ENCODE data around the gene TLK2. TPM values are rescaled to one million over a fixed set of nuclear protein-coding genes. Genes with fewer than 3 reads are reported as not detected.

The TLK2 gene
- total RNA-seq, 2 donors from 2014 or later: 49.4 to 68.5 TPM

DNA sequence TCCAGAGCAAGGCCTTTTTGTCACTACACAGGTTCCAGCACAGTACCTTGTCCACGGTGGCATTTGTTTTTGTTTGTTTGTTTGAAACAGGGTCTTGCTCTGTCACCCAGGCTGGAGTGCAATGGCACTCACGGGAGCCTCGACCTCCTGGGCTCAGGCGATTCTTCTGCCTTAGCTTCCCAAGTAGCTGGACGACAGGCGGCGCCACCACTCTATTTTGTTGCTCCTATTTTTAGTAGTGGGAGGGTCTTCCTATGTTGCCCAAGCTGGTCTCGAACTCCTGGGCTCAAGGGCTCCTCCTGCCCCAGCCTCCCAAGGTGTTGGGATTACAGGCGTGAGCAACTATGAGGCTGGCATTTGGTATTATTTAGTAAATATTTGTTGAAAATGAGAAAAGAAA, 159.2 kb downstream of the TLK2 start:
- Mint-ChIP-seq H3K4me3 (no peak overlapping the region), H3K27ac (no peak overlapping the region), H3K4me1 (no peaks in the 10 kb centered on the region), H3K36me3 (ENCODE audit: low read depth) (no peaks in the 10 kb centered on the region), H3K27me3 (no peaks in the 10 kb centered on the region)
- no peak for DNase-seq
- no peaks in the 10 kb centered on the region for H3K9me3 ChIP-seq (ENCODE audit: control insufficient read depth, low read length, poor library complexity, severe bottlenecking)
- ATAC-seq: no peak

DNA sequence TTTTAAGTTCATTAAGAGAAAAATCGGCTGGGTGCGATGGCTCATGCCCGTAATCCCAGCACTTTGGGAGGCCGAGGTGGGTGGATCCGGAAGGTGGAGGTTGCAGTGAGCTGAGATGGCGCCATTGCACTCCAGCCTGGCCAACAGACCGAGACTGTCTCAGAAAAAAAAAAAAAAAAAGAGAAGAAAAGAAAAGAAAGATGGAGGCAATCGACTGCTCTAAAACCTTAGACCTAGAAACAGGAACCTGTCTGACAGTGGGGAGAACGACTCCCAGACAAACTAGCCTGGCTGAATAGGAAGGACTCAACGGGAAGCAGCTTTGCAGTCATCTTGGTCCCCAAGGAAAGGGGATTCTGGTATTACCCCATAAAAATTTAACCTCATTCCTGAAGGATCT, 162.5 kb downstream of the TLK2 start:
- DNase-seq: no peak
- Mint-ChIP-seq H3K27me3 (no peaks in the 10 kb centered on the region), H3K4me1 (peaks cover 5% of the 10 kb centered on the region), H3K36me3 (ENCODE audit: low read depth) (no peaks in the 10 kb centered on the region), H3K27ac (no peak overlapping the region), H3K4me3 (no peak overlapping the region)
- ATAC-seq: no peak
- H3K9me3 ChIP-seq (ENCODE audit: control insufficient read depth, low read length, poor library complexity, severe bottlenecking): no peaks in the 10 kb centered on the region

DNA sequence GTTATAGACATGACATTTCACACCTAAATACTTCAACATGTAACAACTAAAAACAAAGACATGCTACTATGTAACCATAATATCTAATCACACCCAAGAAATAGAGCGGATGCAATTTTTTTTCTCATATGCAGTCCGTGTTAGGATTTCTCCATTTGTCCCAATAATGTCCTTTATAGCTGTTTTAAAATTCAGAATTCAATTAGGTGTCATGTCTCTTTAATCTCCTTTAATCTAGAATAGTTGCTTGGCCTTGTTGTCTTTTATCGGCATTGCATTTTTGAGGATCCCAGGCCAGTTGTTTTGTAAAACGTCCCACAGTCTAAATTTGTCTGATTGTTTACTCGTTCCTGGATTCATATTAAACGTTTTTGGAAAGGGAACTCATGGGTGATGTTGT, 163.3 kb downstream of the TLK2 start:
- Mint-ChIP-seq H3K4me3 (no peak overlapping the region), H3K36me3 (ENCODE audit: low read depth) (no peaks in the 10 kb centered on the region)

DNA sequence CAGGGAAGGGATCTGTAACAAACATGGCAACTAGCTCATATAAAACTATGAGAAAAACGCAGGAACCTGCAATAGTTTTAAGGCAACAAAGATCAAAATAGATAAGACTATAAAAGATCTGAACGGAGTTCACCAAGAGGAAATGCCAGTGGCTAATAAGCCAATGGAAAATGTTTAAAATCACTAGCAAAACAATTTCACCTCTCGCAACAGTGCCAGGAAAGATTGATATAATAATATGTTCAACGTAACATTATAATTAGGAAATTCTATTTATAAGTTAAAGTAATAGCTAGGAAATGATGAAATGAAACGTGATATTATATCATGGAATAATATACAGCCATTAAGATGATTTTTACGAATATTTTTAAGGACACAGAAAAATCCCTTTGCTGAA, 164.9 kb downstream of the TLK2 start:
- no peak overlapping the region for H3K27ac Mint-ChIP-seq
- peaks cover 5% of the 10 kb centered on the region for H3K4me1 Mint-ChIP-seq
- no peak for DNase-seq
- H3K27me3 Mint-ChIP-seq: peaks cover 6% of the 10 kb centered on the region
- H3K36me3 Mint-ChIP-seq (ENCODE audit: low read depth): no peaks in the 10 kb centered on the region
- no peak overlapping the region for H3K4me3 Mint-ChIP-seq
- ATAC-seq: no peak
- H3K9me3 ChIP-seq (ENCODE audit: control insufficient read depth, low read length, poor library complexity, severe bottlenecking): no peaks in the 10 kb centered on the region

More for the DNA sequence above, 163.3 kb downstream of the TLK2 start:
- peaks cover 5% of the 10 kb centered on the region for H3K4me1 Mint-ChIP-seq
- H3K27ac Mint-ChIP-seq: no peak overlapping the region
- no peaks in the 10 kb centered on the region for H3K9me3 ChIP-seq (ENCODE audit: control insufficient read depth, low read length, poor library complexity, severe bottlenecking)
- DNase-seq (no peak), ATAC-seq (no peak)
- H3K27me3 Mint-ChIP-seq: peaks cover 6% of the 10 kb centered on the region

DNA sequence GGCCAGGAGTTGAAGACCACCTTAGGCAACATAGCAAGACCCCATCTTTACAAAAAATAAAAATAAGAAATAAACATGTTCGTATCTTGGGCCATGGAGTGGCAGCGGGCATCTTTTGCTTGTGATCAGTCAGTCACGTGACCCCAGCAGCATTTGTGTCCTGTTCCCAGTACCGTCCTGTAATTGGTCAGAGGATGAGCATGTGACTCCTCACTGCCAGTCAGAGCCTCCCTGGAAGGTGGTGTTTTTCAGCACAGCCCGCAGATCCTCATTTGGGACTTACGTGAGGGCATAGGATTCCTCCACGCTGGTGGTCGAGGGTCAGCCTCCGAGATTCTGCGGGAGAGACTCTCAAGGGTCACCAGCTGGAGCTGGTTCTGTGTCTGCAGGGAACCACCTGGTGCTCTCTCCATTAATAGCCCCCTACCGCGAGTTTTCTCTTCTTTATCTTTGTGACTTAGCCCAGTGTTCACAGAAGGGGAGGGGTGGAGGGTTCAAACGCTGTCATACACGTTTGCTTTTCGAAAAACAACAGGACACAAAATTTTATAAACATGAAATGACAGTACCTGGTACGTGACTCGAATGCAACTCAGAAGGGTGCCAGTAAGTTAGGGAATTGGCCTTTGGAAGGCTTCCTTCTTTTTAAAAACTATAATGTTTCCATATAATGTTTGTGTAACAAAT, 166.0 kb downstream of the TLK2 start:
- no peak overlapping the region for H3K4me3 Mint-ChIP-seq
- H3K4me1 Mint-ChIP-seq: peaks cover 5% of the 10 kb centered on the region
- peaks cover 6% of the 10 kb centered on the region for H3K27me3 Mint-ChIP-seq
- no peaks in the 10 kb centered on the region for H3K36me3 Mint-ChIP-seq (ENCODE audit: low read depth)
- ATAC-seq (no peak), DNase-seq (no peak)
- no peaks in the 10 kb centered on the region for H3K9me3 ChIP-seq (ENCODE audit: control insufficient read depth, low read length, poor library complexity, severe bottlenecking)
- no peak overlapping the region for H3K27ac Mint-ChIP-seq

DNA sequence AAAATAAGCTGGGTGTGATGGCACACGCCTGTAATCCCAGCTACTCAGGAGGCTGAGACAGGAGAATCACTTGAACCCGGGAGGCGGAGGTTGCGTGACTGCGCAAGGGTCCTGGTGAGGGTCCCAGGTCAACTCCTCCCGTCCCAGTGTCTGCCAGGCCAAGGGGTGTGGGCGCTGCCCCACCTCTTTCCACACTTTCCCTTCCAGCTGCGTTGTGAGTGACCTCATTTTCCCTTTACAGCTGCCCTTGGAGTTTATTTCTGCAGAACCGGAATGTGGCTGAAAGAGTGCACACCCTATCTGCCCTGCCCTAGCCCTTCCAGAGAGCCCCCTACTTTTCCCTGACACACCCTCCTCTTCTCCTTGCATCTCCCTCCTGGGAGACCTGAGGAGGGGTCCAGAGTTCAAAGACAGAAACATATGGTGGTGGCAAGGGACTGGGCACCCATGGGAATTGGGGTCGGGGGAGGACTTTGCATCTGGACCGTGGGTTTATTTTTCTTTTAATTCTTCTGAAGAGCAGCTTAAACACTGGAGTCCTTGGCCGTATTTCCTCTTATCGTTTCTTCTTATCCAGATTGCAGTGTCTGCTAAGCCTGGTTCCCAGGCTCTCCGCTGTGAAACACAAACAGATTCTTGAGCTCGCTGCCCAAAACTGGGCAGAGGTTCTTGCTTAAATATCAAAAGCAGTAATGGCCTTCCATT, 169.8 kb downstream of the TLK2 start:
- peaks cover 6% of the 10 kb centered on the region for H3K27me3 Mint-ChIP-seq
- no peak overlapping the region for H3K4me3 Mint-ChIP-seq
- no peaks in the 10 kb centered on the region for H3K36me3 Mint-ChIP-seq (ENCODE audit: low read depth)
- DNase-seq: no peak
- no peaks in the 10 kb centered on the region for H3K9me3 ChIP-seq (ENCODE audit: control insufficient read depth, low read length, poor library complexity, severe bottlenecking)
- no peak overlapping the region for H3K27ac Mint-ChIP-seq
- no peak for ATAC-seq
- H3K4me1 Mint-ChIP-seq: peaks cover 11% of the 10 kb centered on the region

DNA sequence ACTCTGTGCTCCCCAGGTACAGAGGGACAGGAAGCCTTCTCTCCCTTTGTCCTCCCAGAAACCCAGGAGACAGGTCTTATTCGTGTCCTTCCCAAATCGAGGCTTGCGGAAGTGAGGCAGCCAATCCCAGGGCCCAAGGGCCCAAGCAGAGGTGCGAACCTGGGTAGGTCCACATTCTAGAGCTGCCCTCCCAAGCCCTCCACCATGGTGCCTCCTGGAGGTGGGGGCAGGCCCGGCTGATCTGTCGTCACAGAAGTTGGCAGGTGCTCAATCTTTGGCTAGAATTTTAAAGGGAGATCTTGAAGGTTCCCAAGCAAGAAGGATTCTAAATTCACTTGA, 170.3 kb downstream of the TLK2 start:
- Mint-ChIP-seq H3K4me3 (no peak overlapping the region), H3K4me1 (peaks cover 14% of the 10 kb centered on the region), H3K27ac (no peak overlapping the region), H3K27me3 (peaks cover 6% of the 10 kb centered on the region), H3K36me3 (ENCODE audit: low read depth) (no peaks in the 10 kb centered on the region)
- no peak for ATAC-seq
- H3K9me3 ChIP-seq (ENCODE audit: control insufficient read depth, low read length, poor library complexity, severe bottlenecking): no peaks in the 10 kb centered on the region
- no peak for DNase-seq

DNA sequence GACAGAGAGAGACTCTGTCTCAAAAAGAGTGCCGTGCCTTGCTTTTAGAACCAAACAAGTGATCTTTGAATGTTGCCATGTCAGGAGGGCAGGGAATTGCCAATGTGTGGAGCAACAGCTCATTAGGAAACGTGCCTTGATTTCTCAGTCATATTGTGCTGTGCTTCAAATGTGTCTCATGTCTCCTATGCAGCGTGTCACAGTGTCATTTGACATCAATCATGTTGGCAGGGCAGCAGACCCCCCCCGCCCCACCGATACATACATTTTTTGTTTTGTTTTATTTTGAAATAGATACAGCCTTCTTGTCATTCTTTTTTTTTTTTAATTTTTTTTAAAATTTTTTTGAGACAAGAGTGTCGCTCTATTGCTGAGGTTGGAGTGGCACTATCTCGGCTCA, 170.9 kb downstream of the TLK2 start:
- H3K4me1 Mint-ChIP-seq: peaks cover 14% of the 10 kb centered on the region
- no peak overlapping the region for H3K27ac Mint-ChIP-seq
- ATAC-seq: no peak
- no peak overlapping the region for H3K4me3 Mint-ChIP-seq
- DNase-seq: no peak
- peaks cover 6% of the 10 kb centered on the region for H3K27me3 Mint-ChIP-seq
- H3K9me3 ChIP-seq (ENCODE audit: control insufficient read depth, low read length, poor library complexity, severe bottlenecking): no peaks in the 10 kb centered on the region
- H3K36me3 Mint-ChIP-seq (ENCODE audit: low read depth): no peaks in the 10 kb centered on the region

DNA sequence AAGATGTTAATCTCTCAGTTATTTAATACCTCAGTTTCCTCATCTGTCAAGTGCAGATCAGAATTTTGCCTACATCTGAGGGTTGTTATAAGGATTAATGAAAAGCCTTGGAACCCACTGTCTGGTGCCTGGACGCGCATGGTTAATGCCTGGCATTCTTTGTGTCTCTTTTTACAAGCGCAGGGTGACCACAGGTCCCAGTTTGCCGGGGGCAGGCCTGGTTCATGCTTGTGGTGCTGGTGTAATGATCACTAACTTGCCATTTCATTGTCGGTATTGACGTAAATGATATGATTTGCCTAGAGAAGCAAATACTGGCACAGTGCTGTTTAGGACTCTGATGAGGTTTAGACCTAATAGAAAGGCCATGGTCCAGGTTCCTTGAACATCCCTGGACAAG, 172.0 kb downstream of the TLK2 start:
- DNase-seq: no peak
- no peaks in the 10 kb centered on the region for H3K9me3 ChIP-seq (ENCODE audit: control insufficient read depth, low read length, poor library complexity, severe bottlenecking)
- ATAC-seq: no peak
- H3K36me3 Mint-ChIP-seq (ENCODE audit: low read depth): no peaks in the 10 kb centered on the region
- no peak overlapping the region for H3K4me3 Mint-ChIP-seq
- no peak overlapping the region for H3K27ac Mint-ChIP-seq
- H3K27me3 Mint-ChIP-seq: peaks cover 6% of the 10 kb centered on the region
- H3K4me1 Mint-ChIP-seq: peaks cover 14% of the 10 kb centered on the region

DNA sequence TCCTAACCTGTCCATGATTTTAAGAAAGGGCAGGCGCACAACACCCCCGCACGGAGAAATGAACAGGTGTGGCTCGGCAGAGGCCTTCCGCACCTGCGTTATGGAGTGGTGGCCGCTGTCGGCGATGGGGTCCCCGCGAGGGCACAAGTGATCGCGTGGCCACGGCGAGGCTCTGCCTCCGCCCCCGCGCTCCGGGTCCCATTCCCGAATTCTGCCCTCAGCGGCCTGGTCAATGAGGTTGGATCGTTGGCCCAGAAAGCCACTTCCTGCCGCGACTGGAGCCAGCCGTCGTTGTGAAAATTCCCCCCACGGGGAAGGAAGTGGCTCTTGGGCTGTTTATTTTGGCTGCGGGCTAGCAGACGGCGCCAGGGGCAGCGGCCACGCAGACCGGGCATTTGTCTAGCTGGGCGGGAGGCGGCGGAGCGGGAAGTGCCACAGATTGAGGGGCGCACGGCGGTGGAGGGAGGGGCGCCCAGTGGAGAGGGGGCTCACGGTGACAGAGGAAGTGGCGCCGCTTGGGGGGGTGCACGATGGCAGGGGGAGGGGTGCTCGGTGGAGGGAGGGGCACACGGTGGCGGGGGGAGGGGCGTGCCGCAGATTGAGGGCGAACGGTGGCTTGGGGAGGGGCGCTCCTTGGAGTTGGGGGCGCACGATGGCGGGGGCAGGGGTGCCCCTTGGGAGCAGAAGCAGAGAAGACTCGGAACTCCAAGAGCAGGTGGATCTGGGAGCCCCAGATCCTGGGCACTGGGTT, 173.8 kb downstream of the TLK2 start:
- peaks cover 14% of the 10 kb centered on the region for H3K4me1 Mint-ChIP-seq
- DNase-seq (no peak), ATAC-seq (peak; percentile 26)
- H3K9me3 ChIP-seq (ENCODE audit: control insufficient read depth, low read length, poor library complexity, severe bottlenecking): no peaks in the 10 kb centered on the region
- H3K27ac Mint-ChIP-seq: peak overlapping the region; percentile 68
- H3K36me3 Mint-ChIP-seq (ENCODE audit: low read depth): no peaks in the 10 kb centered on the region
- peak overlapping the region; percentile 95 for H3K4me3 Mint-ChIP-seq
- H3K27me3 Mint-ChIP-seq: no peaks in the 10 kb centered on the region

DNA sequence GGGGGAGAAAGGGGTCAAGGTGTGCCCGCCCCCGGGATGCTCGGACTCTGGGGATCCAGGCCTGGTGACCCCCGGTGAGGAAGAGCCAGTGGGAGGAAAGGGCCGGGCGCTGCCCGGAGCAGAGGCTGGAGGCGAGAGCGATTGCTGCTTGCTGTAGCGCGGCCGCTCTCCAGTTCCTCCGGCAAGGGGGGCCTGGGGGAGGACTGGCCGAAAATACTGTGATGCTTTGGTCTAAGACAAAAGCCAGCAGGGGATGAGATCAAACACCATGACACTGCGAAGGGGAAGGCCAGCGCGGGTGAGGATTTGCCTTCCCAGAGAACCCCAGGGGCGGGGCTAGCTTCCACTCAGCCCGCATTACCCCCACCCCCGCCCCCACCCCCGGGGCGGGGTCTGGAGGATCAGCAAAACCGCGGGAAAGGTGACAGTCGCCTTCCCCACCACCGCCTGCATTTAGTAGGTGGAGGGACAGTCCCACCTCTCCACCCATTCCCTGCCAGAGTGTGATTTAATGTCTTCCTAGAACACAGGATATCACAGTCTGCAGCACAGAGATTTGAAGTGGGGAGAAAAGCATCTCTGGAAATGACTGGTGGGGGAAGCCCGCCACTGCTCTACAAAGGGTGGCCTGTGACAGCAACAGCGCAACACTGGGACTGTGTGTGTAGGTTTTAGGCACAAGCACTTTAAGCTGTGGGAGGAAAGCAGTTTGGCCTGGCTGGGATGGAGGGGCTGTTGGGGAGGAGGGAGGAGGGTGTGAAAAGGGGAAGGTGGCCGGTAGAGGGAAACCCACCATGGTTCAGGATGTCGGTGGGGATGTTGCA, 174.6 kb downstream of the TLK2 start:
- Mint-ChIP-seq H3K27ac (peak overlapping the region; percentile 68), H3K4me3 (peak overlapping the region; percentile 95), H3K4me1 (peaks cover 14% of the 10 kb centered on the region), H3K36me3 (ENCODE audit: low read depth) (no peaks in the 10 kb centered on the region), H3K27me3 (no peaks in the 10 kb centered on the region)
- no peaks in the 10 kb centered on the region for H3K9me3 ChIP-seq (ENCODE audit: control insufficient read depth, low read length, poor library complexity, severe bottlenecking)
- DNase-seq (peak; percentile 30 to 48 (median 42)), ATAC-seq (peak; percentile 84)

DNA sequence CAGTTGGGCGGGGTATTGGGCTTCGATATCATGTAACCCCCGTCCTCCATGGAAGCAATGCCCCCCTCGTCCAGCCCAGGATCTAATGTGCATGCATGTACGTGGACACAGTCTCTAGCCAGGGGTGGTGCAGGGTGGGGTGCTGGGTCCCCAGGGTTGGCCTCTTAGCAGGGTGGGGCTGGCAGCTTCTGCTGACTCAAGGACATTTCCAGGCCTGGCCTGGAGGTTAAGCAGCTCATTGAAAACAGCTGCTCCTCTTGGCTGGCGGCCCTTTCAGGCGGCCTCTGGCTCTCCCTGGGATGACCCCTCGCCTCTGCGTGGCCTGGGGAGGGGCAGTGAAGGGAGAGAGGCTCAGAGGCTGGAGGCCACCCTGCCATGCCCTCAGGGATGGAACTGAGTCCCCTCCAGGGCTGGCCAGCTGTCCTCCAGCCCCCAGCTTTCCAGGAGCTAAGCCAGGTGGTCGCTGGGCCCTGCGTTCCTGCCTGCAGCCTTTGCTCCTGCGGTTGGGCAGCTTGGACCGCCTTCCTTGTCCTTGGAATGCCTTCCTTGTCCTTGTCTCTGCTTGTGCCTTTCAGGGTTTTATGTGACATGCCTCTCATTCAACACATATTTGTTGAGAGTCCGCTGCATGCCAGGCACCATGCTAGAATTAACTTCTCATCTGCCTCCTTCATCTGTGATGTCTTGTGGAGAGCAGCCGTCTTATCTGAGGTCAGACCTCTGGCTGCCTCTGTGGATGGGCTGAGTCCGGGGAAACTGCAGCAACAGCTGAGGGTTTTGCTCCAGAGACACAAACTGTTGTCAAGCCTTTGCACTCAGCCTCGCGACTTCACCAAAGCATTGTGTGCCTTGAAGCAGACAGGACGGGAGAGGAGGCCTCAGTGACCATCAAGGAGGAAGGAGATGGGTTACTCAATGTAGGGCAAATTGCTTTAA, 175.5 kb downstream of the TLK2 start:
- Mint-ChIP-seq H3K4me1 (peaks cover 14% of the 10 kb centered on the region), H3K36me3 (ENCODE audit: low read depth) (no peaks in the 10 kb centered on the region), H3K27ac (peak overlapping the region; percentile 68), H3K27me3 (no peaks in the 10 kb centered on the region), H3K4me3 (peak overlapping the region; percentile 95)
- no peaks in the 10 kb centered on the region for H3K9me3 ChIP-seq (ENCODE audit: control insufficient read depth, low read length, poor library complexity, severe bottlenecking)
- ATAC-seq (no peak), DNase-seq (no peak)
